Measurements from ENCODE around the gene GLIS2.

Gene GLIS2

DNA sequence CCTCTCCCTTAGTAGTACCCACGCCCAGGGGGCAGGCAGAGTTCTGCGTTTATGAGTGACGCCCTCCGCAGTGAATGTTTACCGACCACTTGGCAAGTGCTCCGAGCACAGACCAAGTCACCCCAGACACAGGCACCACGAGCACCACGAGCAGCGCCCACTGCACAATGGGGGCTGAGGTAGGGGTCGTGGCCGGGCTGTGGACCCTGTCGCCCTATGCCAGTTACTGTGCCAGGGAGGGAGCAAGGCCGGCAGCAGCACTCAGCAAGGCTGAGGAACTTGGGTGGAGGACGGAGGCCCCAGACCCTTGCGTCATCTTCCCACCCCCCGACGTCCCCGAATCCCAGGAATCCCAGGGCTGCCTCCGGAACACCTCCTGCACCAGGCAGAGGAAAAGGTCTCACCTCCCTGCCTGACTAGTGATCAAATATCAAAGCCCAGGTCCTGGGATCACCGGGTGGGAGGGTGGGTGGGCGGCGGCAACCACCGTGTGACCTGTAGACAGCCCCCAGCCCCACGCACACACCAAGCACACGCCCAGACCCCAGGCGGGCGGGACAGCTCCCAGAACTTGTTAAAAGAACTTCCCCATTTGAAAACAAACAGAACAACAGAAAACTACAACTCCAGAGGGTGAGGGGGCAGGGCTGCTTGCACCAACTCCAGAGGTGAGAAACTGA lies 61.2 kb downstream of the GLIS2 start:
- no peak overlapping the region for H3K4me3 ChIP-seq (replicated peaks; ENCODE audit: low read depth, low read length)
- TF ChIP-seq CTCF (IDR thresholded peaks at IDR 0.05; ENCODE audit: low read length, missing control alignments), result no peak
- DNase-seq (ENCODE audit: low read depth), result no peak

DNA sequence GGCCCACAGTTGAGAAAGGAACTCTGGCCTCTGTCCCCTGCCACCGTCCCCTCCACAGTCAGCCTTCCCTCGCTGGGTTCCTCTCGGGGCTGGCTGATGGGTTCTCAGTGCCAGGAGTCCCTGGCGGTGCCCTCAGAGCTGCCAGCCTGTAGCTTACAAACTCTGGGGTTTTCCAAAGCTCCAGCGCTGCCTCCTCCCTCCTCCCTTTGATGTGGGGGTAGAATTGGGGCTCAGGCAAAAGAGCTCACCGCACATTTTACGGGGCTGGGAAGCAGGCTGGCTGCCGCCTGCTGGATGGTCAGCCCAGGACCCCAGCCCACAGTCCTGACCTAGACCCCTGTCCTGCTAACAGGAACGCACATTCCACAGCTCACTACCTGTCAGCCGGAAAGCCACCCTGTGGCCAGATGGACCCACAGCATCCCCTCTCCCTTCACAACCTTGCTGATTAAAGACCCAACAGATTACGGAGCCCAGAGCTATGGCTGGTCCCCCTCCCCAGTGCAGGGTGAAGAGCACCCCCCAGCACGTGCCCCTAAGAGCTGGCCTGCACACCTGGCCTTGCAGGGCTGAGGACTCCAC lies 61.8 kb downstream of the GLIS2 start:
- H3K4me3 ChIP-seq (replicated peaks; ENCODE audit: low read depth, low read length), result no peak overlapping the region
- DNase-seq (ENCODE audit: low read depth), result no peak
- TF ChIP-seq CTCF (IDR thresholded peaks at IDR 0.05; ENCODE audit: low read length, missing control alignments), result no peak

DNA sequence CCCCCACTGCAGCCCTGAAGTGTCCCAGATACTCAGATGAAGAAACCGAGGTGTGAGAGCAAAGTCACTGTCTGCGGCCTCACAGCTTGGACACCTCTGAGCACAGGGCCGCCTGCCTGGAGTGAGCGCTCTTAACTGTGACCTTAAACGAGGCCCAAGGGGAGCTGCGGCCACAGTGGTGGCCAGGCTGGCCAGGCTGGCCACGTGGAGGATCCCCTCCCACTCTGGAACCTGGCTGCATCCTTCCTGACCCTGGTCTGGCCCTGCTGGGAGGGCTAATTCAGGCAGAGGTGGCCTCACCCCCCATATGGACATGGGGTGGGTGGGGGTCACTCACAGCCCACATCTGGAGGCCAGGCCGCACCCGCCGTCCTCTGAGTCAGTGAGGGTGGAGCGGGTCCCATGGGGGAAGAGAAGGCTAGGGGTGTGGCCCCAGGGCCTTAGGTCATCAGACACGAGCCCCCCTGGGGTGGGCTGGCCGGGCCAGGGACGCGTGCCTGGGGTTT lies 62.3 kb downstream of the GLIS2 start:
- H3K4me3 ChIP-seq (replicated peaks; ENCODE audit: low read depth, low read length), result no peak overlapping the region
- no peak for TF ChIP-seq CTCF (IDR thresholded peaks at IDR 0.05; ENCODE audit: low read length, missing control alignments)
- no peak for DNase-seq (ENCODE audit: low read depth)

DNA sequence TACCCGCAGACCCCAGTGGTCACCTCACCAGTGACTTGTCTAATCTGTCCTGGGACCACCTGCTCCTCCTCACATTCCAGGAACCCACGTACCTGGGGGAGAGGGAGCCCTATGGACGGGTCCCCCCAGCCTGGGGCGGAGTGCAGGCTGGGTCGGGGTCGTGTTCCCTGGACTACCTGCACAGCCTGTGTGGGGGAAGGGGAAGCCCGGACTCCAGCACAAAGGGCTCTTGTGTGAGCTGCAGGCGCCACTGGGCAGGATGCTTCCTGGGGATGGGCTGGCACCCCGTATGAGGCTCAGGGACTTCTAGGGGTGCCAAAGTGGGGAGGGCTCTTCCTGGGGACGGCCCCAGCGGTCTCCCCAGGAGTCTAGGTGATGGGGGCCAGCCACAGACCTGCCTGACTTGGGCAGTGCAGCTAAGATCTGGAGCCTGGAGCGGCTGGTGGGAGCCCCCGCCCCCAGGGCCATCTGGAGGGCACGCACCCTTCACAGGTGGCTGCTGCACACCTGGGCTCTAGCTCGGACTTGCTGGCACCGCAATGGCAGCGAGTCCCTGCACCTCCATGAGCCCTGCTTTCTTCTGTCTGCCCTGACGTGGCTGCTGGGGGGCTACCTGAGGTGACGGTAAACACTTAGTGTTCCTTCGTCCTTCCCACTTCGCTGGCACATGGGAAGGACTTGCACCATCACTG lies 63.3 kb downstream of the GLIS2 start:
- TF ChIP-seq CTCF (IDR thresholded peaks at IDR 0.05; ENCODE audit: low read length, missing control alignments), result no peak
- DNase-seq (ENCODE audit: low read depth), result no peak
- no peak overlapping the region for H3K4me3 ChIP-seq (replicated peaks; ENCODE audit: low read depth, low read length)

DNA sequence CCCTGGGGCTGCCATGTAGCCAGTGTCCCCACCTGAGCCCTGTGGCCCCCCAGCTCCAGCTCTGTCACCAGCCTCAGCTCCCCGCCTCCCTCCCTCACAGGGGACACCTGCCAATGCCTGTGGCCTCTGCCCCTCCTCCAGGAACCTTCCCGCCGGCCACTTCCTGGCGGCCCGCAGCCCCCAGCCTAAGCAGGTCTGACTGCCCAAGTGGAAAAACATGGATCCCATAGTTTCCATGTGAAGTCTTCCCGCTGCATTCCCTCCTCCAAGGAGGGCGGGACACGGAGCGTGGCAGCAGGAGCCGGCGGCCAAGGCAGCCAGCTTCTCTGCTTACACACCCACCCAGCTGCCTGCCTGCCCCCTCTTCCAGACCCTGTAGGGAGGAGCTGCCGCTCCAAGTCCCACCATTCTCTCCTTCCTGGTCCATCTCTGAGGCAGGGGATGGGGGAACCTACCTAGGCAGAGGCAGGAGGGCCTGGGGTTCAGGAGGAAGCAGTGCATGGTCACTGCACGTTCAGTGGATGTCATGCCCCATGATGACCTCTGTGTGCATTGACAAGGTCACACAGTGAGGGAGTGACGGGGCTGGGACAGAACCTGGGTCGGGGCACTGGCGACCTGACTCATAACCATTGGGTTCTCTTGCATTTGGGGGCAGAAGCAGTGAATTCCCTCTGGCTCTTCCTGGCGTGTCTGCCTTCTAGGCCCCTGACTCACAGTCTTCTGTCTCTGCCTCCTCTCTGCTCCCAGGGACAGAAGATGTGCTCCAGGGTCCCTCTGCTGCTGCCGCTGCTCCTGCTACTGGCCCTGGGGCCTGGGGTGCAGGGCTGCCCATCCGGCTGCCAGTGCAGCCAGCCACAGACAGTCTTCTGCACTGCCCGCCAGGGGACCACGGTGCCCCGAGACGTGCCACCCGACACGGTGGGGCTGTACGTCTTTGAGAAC lies 64.5 kb downstream of the GLIS2 start:
- DNase-seq (ENCODE audit: low read depth), result no peak
- TF ChIP-seq CTCF (IDR thresholded peaks at IDR 0.05; ENCODE audit: low read length, missing control alignments), result no peak
- H3K4me3 ChIP-seq (replicated peaks; ENCODE audit: low read depth, low read length), result no peak overlapping the region

DNA sequence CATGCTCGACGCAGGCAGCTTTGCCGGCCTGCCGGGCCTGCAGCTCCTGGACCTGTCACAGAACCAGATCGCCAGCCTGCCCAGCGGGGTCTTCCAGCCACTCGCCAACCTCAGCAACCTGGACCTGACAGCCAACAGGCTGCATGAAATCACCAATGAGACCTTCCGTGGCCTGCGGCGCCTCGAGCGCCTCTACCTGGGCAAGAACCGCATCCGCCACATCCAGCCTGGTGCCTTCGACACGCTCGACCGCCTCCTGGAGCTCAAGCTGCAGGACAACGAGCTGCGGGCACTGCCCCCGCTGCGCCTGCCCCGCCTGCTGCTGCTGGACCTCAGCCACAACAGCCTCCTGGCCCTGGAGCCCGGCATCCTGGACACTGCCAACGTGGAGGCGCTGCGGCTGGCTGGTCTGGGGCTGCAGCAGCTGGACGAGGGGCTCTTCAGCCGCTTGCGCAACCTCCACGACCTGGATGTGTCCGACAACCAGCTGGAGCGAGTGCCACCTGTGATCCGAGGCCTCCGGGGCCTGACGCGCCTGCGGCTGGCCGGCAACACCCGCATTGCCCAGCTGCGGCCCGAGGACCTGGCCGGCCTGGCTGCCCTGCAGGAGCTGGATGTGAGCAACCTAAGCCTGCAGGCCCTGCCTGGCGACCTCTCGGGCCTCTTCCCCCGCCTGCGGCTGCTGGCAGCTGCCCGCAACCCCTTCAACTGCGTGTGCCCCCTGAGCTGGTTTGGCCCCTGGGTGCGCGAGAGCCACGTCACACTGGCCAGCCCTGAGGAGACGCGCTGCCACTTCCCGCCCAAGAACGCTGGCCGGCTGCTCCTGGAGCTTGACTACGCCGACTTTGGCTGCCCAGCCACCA lies 65.4 kb downstream of the GLIS2 start:
- no peak for TF ChIP-seq CTCF (IDR thresholded peaks at IDR 0.05; ENCODE audit: low read length, missing control alignments)
- H3K4me3 ChIP-seq (replicated peaks; ENCODE audit: low read depth, low read length), result no peak overlapping the region
- no peak for DNase-seq (ENCODE audit: low read depth)
